AG04449 (cell line): ENCODE data around the gene SIAH3.
"Not testable (repeated sequence)": the region's sequence is repeated elsewhere in the genome, so short reads cannot be mapped to it uniquely, and the experiment has no call there.

Experiments
- CTCF ChIA-PET: fragments of 350-600 bp; formaldehyde crosslinking; extraction: SDS; loops from one replicate; lab custom pipeline; 2021; ENCODE audit warnings: antibody characterized with exemption; lab: Yijun Ruan, JAX
- POLR2A ChIA-PET: fragments of 400-600, 350-600 bp; formaldehyde crosslinking; extraction: SDS; loops from one replicate; lab custom pipeline; 2020; ENCODE audit warnings: antibody characterized with exemption, inconsistent platforms; lab: Yijun Ruan, JAX
- DNase-seq: peaks from one replicate; pipeline ENCODE4 v3.0.0-alpha.2; 2010; ENCODE audit warnings: low read depth, low spot score
- H3K4me3 ChIP-seq: 2 replicates; pipeline ENCODE4 v1.5.1; 2011; ENCODE audit warnings: low read depth, mild to moderate bottlenecking, control low read depth, low read length
- TF ChIP-seq, protein P1 (sequence below): IDR thresholded peaks from one replicate; pipeline ENCODE4 v1.5.1; 2011; ENCODE audit warnings: mild to moderate bottlenecking, moderate library complexity, low read length, control low read depth, inconsistent platforms; ENCODE audit not compliant: insufficient read depth; ENCODE audit errors: missing control alignments

SIAH3 gene

DNA sequence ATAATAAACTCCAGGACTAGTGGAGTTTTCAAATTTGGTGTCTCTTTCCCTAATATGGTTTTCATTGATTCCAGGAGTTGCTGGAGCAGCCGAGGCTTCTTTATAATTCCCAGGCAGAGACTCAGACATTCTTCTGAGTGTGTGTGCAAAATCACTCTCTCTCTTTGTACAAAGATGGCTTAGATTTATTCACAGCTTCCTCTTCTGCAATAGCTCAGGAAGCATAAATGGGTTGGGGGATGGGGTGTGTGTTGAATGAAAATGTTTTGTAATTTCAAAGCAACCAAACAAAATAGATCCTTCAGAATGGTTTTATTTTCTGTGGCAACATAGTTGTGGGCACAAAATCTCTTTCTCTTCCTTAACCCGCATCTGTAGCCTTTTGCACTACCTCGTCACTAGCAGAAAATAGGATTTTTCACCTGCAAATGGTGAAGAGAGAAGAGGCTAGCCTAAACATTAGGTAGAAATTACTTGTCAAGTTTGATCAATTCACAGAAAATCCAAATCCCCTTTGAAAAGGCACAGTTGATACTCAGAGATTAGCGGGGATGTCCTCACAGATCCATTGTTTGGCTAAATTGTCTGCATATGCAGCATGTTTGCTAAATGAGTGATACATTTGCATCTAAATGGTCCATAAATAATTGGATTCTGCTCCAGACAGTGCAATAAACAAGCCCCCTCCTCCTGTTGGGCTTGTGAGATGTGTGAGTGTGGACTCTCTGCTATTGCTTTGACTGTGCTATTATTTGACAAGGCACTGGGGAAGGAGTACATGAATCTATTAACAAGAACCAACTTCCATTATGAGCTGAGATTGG, 82.7 kb downstream of the SIAH3 start:
- TF ChIP-seq, protein P1, sequence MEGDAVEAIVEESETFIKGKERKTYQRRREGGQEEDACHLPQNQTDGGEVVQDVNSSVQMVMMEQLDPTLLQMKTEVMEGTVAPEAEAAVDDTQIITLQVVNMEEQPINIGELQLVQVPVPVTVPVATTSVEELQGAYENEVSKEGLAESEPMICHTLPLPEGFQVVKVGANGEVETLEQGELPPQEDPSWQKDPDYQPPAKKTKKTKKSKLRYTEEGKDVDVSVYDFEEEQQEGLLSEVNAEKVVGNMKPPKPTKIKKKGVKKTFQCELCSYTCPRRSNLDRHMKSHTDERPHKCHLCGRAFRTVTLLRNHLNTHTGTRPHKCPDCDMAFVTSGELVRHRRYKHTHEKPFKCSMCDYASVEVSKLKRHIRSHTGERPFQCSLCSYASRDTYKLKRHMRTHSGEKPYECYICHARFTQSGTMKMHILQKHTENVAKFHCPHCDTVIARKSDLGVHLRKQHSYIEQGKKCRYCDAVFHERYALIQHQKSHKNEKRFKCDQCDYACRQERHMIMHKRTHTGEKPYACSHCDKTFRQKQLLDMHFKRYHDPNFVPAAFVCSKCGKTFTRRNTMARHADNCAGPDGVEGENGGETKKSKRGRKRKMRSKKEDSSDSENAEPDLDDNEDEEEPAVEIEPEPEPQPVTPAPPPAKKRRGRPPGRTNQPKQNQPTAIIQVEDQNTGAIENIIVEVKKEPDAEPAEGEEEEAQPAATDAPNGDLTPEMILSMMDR: no peak
- DNase-seq: no peak
- ChIA-PET CTCF (no interaction called here), POLR2A (no interaction called here)
- H3K4me3 ChIP-seq: no peak overlapping the region

DNA sequence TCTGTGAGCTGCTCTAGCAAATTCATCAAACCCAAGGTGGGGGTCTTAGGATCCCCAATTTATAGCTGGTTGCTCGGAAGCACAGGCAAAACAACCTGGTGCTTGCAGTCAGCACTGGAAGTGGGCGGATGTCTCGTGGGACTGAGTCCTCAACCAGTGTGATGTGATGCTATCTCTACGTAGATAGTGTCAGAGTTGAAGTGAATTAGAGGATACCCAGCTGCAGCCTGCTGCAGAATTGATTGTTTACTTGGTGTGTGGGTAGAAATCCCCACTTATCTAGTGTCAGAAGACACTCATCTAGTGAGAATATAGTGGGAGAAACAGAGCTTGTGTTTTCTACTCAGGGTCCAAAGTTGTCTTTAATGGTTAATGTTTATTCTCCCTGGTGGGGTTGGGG, 86.1 kb downstream of the SIAH3 start:
- H3K4me3 ChIP-seq: no peak overlapping the region
- TF ChIP-seq, protein P1: no peak
- ChIA-PET CTCF (interaction anchor here (0.9 kb wide), 1 partner anchor 141 kb away, joined by 3 read pairs; no protein-coding TSS in a partner anchor), POLR2A (no interaction called here)
- DNase-seq: no peak

DNA sequence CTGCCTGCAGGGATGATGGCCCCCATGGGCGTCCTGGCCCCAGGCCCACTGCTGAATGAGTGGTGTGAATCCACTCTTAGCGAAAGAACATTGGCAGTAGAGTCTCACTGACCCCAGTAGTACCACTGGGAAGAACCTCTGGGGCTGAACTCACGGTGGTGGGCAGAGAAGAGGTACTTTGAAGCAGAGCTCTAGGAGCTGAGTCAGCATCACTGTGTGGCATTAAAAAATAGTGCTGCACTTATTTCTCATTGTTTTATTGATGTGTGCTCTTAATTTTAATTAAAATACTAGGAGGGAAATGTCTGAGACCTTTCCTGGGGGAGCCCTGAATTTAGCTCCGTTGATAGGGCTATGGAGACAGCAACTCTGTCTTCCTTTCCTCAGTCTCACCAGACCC, 88.1 kb downstream of the SIAH3 start:
- H3K4me3 ChIP-seq: no peak overlapping the region
- ChIA-PET POLR2A (no interaction called here), CTCF (no interaction called here)
- no peak for DNase-seq
- TF ChIP-seq, protein P1: no peak

DNA sequence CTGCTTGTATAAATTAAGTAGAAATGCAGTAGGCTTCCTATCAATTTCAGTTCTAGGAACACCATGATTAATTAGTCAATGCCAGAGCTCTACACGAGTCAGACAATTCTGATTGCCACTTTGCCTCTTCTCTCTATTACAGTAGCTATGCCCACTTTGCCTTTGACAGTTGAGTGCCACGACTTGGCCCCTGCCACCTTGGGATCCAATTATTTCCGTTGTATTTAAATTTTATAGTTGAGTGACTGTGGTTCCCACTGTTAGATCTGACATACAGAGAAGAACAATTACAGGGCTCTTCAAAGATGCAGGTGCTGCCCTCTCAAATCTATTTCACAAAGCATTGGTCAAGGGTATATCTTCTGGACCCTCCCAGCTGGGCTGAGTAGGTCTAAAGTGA, 94.0 kb downstream of the SIAH3 start:
- POLR2A ChIA-PET, H3K4me3 ChIP-seq, DNase-seq, CTCF ChIA-PET: not testable (repeated sequence)

DNA sequence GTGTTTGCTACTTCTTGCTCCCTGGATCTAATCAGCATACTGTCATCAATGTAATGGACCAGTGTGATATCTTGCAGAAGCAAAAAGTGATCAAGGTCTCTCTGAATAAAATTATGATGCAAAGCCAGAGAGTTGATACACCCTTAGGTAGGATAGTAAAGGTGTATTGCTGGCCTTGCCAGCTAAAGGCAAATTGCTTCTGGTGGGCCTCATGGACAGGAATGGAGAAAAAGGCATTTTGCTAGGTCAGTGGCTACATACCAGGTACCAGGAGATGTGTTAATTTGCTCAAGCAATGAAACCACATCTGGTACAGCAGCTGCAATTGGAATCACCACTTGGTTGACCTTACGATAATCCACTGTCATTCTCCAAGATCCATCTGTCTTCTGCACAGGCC, 95.1 kb downstream of the SIAH3 start:
- DNase-seq, H3K4me3 ChIP-seq, CTCF ChIA-PET, POLR2A ChIA-PET: not testable (repeated sequence)

DNA sequence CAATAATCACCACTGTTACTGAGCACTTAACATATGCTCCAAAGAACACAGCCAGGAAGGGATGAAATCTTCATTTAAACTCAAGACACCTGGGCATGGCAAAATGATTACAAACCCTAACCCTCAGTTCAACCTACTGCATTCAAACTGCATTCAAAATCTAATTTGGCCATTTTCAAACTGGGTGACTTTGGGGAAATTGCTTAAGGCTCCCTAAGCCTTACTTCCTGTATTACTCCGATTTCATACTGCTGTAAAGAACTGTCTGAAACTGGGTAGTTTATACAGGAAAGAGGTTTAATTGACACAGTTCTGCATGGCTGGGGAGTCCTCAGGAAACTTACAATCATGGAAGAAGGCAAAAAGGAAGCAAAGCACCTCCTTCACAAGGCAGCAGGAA, 99.0 kb downstream of the SIAH3 start:
- no peak for DNase-seq
- TF ChIP-seq, protein P1: no peak

DNA sequence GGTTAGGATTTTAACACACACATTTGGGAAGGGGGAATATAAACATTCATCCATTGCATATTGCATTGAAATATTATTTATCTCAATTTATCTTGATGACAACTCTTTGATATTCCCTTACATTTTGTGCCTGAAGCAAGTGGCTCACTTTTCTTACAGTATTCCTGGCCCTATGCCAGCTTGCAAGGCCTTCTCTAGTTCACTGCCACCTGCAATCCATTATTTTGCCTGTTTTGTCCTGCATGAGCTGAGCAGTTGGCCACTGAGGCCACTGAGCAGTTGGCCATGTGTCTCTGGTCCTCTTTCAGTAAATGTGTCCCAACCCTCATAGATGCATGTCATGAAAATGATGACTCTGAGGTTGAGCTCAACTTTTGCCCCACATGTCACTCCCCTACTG, 99.7 kb downstream of the SIAH3 start:
- CTCF ChIA-PET: no interaction called here
- POLR2A ChIA-PET: no interaction called here
- H3K4me3 ChIP-seq: no peak overlapping the region
- TF ChIP-seq, protein P1: no peak
- DNase-seq: no peak

More for the DNA sequence above, 99.0 kb downstream of the SIAH3 start:
- POLR2A ChIA-PET: no interaction called here
- CTCF ChIA-PET: no interaction called here
- H3K4me3 ChIP-seq: no peak overlapping the region
